DMS153 (cell line): ENCODE results near the gene LRRC1.
A peak's percentile ranks its signal among the peaks of the same experiment; 100 is the strongest.

Source experiments
- DNase-seq: peaks from one replicate; lab custom pipeline; 2025; lab: John Stamatoyannopoulos, UW

The LRRC1 gene

GRCh38 chr6:53889365-53889764 is 94.6 kb downstream of the LRRC1 start:
- DNase-seq, result no peak

GRCh38 chr6:53892707-53893106 is 97.9 kb downstream of the LRRC1 start:
- DNase-seq, result no peak

GRCh38 chr6:53894091-53894490 is 99.3 kb downstream of the LRRC1 start:
- DNase-seq, result peak; percentile 64

- no peak for DNase-seq
Measured at GRCh38 chr6:53896196-53896595, 101.4 kb downstream of the LRRC1 start.

- DNase-seq, result no peak
Measured at GRCh38 chr6:53898026-53898795, 103.4 kb downstream of the LRRC1 start.

- DNase-seq, result no peak
Measured at GRCh38 chr6:53899512-53899911, 104.7 kb downstream of the LRRC1 start.

- DNase-seq, result no peak
Measured at GRCh38 chr6:53903357-53903756, 108.6 kb downstream of the LRRC1 start.

- no peak for DNase-seq
Measured at GRCh38 chr6:53906103-53906502, 111.3 kb downstream of the LRRC1 start.

- DNase-seq, result no peak
Measured at GRCh38 chr6:53906842-53907241, 112.0 kb downstream of the LRRC1 start.

GRCh38 chr6:53910834-53911233 is 116.0 kb downstream of the LRRC1 start:
- no peak for DNase-seq

- no peak for DNase-seq
Measured at GRCh38 chr6:53912661-53913060, 117.9 kb downstream of the LRRC1 start.

- no peak for DNase-seq
Measured at GRCh38 chr6:53913286-53913685, 118.5 kb downstream of the LRRC1 start.

- DNase-seq, result no peak
Measured at GRCh38 chr6:53915026-53915691, 120.4 kb downstream of the LRRC1 start.

- no peak for DNase-seq
Measured at GRCh38 chr6:53916804-53917463, 122.1 kb downstream of the LRRC1 start.

- DNase-seq, result no peak
Measured at GRCh38 chr6:53917464-53917842, 122.6 kb downstream of the LRRC1 start.

GRCh38 chr6:53918854-53919510 is 124.2 kb downstream of the LRRC1 start:
- no peak for DNase-seq

- DNase-seq, result no peak
Measured at GRCh38 chr6:53919881-53920360, 125.1 kb downstream of the LRRC1 start.

GRCh38 chr6:53920881-53921280 is 126.1 kb downstream of the LRRC1 start:
- no peak for DNase-seq

GRCh38 chr6:53921639-53922038 is 126.8 kb downstream of the LRRC1 start:
- DNase-seq, result no peak

- DNase-seq, result no peak
Measured at GRCh38 chr6:53922539-53922981, 127.8 kb downstream of the LRRC1 start.

GRCh38 chr6:53924277-53924676 is 129.5 kb downstream of the LRRC1 start:
- no peak for DNase-seq

GRCh38 chr6:53924821-53925422 is 130.1 kb downstream of the LRRC1 start:
- no peak for DNase-seq
